BJ (cell line): Measurements from ENCODE around the gene SOCS3. TPM values are rescaled to one million over a fixed set of nuclear protein-coding genes. Genes with fewer than 3 reads are reported as not detected.

ENCODE experiments used
- CTCF ChIA-PET: fragments of 350-600 bp; formaldehyde crosslinking; extraction: SDS; loops from one replicate; lab custom pipeline; 2021; ENCODE audit warnings: antibody characterized with exemption, inconsistent platforms; lab: Yijun Ruan, JAX
- POLR2A ChIA-PET: fragments of 300-600 bp; sonication (Branson Sonifier 250); formaldehyde crosslinking; extraction: SDS; loops from one replicate; lab custom pipeline; 2021; ENCODE audit warnings: antibody characterized with exemption; lab: Charles Lee
- DNase-seq: peaks from one replicate; pipeline ENCODE4 v3.0.0-alpha.2; 2011; ENCODE audit warnings: low read depth
- H3K27me3 ChIP-seq: 2 replicates; pipeline ENCODE4 v1.6.0; 2011; ENCODE audit warnings: low read length; ENCODE audit not compliant: control insufficient read depth, insufficient read depth
- H3K36me3 ChIP-seq: 2 replicates; pipeline ENCODE4 v1.5.1; 2011; ENCODE audit warnings: low read length; ENCODE audit not compliant: control insufficient read depth, insufficient read depth
- H3K4me3 ChIP-seq: 2 replicates; pipeline ENCODE4 v1.5.1; 2011; ENCODE audit warnings: low read depth, mild to moderate bottlenecking, control low read depth, low read length
- polyA plus RNA-seq: library from polyadenylated mRNA; depleted of rRNA; stranded (reverse); fragments of >200 nt; gene quantifications from 2 replicates; pipeline ENCODE4 v1.2.3, GENCODE V29; 2011
- TF ChIP-seq, protein P1 (sequence below): IDR thresholded peaks from 2 replicates; pipeline ENCODE4 v1.5.1; 2011; ENCODE audit warnings: low read depth, mild to moderate bottlenecking, control low read depth, inconsistent platforms, low read length, moderate library complexity; ENCODE audit not compliant: insufficient read depth

Gene SOCS3
- polyA plus RNA-seq, 1 experiment: 26.4 TPM

DNA sequence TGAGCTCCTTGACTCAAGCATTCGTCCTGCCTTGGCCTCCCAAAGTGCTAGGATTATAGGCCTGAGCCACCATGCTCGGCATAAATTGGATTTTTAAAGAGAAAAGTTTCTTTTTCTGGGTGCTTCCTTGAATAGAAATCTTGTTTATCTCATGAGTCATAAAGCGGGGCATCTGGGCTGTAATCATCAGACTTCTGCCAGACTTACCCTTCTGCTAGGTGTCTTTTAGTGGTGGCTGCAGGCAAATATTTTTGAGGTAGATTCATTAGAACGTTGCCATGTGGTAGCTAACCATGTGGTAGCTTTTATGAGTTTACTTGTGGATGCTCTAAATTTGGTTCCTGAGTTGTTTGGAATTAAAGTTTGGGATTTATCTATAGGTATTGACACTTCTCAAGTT, 32.0 kb upstream of the SOCS3 start:
- Histone ChIP-seq H3K36me3 (peaks cover 4% of the 10 kb centered on the region; the same call in 1 of the 2 replicates), H3K4me3 (no peak overlapping the region), H3K27me3 (no peaks in the 10 kb centered on the region)
- ChIA-PET POLR2A (no interaction called here), CTCF (interaction anchor here (0.8 to 3.5 kb wide), 9 partner anchors 10 to 34 kb away, joined by 3 to 16 read pairs (median 4); no protein-coding TSS in a partner anchor)
- no peak for DNase-seq
- TF ChIP-seq, protein P1, sequence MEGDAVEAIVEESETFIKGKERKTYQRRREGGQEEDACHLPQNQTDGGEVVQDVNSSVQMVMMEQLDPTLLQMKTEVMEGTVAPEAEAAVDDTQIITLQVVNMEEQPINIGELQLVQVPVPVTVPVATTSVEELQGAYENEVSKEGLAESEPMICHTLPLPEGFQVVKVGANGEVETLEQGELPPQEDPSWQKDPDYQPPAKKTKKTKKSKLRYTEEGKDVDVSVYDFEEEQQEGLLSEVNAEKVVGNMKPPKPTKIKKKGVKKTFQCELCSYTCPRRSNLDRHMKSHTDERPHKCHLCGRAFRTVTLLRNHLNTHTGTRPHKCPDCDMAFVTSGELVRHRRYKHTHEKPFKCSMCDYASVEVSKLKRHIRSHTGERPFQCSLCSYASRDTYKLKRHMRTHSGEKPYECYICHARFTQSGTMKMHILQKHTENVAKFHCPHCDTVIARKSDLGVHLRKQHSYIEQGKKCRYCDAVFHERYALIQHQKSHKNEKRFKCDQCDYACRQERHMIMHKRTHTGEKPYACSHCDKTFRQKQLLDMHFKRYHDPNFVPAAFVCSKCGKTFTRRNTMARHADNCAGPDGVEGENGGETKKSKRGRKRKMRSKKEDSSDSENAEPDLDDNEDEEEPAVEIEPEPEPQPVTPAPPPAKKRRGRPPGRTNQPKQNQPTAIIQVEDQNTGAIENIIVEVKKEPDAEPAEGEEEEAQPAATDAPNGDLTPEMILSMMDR: no peak

DNA sequence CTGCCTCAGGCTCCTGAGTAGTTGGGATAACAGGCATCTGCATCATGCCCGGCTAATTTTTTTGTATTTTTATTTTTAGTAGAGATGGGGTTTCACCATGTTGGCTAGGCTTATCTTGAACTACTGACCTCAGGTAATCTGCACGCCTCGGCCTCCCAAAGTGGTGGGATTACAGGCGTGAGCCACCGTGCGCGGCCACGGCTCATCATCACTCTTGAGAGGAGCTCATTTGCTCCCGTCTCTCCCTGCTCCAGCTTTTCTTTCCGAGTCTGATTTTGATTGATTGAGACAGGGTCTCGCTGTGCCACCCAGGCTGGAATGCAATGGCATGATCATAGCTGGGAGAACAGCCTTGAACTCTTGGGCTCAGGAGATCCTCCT, 31.2 kb upstream of the SOCS3 start:
- H3K36me3 ChIP-seq: peaks cover 3% of the 10 kb centered on the region; the same call in 1 of the 2 replicates
- CTCF ChIA-PET: interaction anchor here (0.9 to 3.5 kb wide), 10 partner anchors 9 to 140 kb away, joined by 4 to 16 read pairs (median 4); no protein-coding TSS in a partner anchor
- no peaks in the 10 kb centered on the region for H3K27me3 ChIP-seq
- no peak for DNase-seq
- no peak overlapping the region for H3K4me3 ChIP-seq
- TF ChIP-seq, protein P1: no peak
- POLR2A ChIA-PET: interaction anchor here (1.0 kb wide), 1 partner anchor 32 kb away, joined by 3 read pairs; no protein-coding TSS in a partner anchor

DNA sequence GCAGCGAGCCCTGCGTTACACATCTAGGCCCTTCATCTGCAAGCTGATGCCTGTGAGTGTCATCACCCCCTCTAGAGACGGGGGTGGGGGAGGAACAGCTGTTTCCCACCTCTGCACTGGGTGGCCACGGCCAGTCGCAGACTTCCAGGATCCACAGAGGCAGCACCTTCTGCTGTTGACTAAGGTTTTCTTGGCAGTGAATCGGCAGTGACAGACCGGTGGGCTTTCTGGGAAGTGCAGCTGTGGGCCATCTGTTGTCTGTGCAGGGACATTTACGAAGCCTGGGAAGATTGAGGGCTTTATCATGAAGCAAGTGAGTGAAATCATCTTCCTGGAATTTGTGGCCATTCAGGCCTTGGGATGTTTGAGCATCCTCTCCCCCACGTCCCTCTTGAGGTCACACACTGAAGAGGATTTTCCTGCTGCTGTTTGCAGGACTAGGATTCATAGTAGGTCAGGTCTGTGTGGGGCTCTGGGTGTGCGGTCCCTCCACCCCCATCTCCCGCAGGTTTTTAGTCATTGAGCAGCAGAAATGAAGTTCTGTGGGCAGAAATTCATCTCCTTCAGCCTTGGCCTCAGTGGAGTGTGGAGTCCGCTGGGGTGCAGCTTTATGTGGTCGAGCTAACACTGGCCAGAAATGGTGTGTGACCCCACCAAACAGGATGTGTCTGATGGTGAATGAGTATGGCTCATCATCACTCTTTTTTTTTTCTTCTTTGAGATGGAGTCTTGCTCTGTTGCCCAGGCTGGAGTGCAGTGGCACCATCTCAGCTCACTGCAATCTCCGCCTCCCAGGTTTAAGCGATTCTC, 30.6 kb upstream of the SOCS3 start:
- Histone ChIP-seq H3K27me3 (no peaks in the 10 kb centered on the region), H3K36me3 (0 out of 2 replicates have a peak, but pooled peaks cover 3% of the 10 kb centered on the region), H3K4me3 (no peak overlapping the region)
- ChIA-PET CTCF (interaction anchor here (0.6 to 3.5 kb wide), 11 partner anchors 9 to 140 kb away, joined by 3 to 16 read pairs (median 4); no protein-coding TSS in a partner anchor), POLR2A (interaction anchor here (1.0 kb wide), 1 partner anchor 32 kb away, joined by 3 read pairs; no protein-coding TSS in a partner anchor)
- peak; percentile 96 for DNase-seq
- TF ChIP-seq, protein P1: peak; percentile 19; the same call in 1 of the 2 replicates

DNA sequence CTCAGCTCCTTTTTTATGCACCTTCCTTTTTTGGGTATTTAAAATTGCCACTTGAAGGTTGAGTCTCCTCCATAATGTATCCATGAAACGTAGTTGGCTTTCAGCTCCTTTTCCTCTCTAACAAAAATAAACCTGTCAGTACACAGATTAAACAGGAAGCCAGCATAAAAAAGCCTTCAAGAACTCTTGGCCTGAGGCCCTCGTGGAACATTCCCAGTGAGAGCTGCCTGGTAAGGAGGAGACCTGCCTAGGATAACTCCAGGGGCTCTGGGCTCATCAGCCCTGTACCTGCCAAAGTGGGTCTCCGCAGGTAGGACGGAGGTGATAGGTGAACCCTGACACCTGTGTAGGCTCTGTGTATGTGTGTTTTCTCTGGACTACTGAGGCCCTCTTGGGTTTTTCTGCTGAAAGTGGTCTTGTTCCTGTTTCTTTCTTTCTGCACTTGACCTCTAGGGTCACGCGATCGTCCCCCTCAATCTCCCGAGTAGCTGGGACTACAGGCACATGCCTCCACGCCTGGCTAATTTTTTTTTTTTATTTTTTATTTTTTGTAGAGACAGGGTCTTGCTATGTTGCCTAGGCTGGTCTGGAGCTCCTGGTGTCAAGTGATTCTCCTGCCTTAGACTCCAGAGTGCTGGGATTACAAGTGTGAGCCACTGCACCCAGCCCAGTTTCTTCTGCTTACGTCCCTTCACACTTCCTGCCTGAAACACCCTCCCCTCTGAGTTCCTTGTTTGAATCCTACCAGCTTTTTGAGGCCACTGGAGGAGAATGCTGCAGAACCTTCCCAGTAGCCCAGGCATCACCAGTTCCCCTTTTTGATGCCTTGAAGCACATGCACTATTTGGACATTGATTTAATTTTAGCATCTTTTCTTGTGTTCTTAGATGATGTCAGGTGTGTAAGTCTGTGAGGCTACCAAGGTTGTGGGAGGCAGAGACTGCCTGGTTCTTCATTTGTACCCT, 28.4 kb upstream of the SOCS3 start:
- Histone ChIP-seq H3K36me3 (peaks cover 5% of the 10 kb centered on the region), H3K27me3 (no peaks in the 10 kb centered on the region), H3K4me3 (no peak overlapping the region)
- POLR2A ChIA-PET: no interaction called here
- TF ChIP-seq, protein P1: no peak
- CTCF ChIA-PET: interaction anchor here (1.7 kb wide), 1 partner anchor 27 kb away, joined by 6 read pairs; no protein-coding TSS in a partner anchor
- no peak for DNase-seq
